H4 (cell line): ENCODE measurements around the gene DSC1. TPM values are rescaled to one million over a fixed set of nuclear protein-coding genes. Genes with fewer than 3 reads are reported as not detected.
"Not testable (repeated sequence)": the region's sequence is repeated elsewhere in the genome, so short reads cannot be mapped to it uniquely, and the experiment has no call there.

Experiments
- DNase-seq: peaks from one replicate; pipeline ENCODE4 v3.0.0-alpha.2; 2015; ENCODE audit warnings: low spot score
- total RNA-seq: library from RNA; depleted of rRNA; stranded (reverse); fragments of >200 nt; shearing (Covaris generic); gene quantifications from 2 replicates; pipeline ENCODE4 v1.2.3, GENCODE V29; 2014

The DSC1 gene
- total RNA-seq, 1 experiment from 2014 or later, result 0.06 TPM

DNA sequence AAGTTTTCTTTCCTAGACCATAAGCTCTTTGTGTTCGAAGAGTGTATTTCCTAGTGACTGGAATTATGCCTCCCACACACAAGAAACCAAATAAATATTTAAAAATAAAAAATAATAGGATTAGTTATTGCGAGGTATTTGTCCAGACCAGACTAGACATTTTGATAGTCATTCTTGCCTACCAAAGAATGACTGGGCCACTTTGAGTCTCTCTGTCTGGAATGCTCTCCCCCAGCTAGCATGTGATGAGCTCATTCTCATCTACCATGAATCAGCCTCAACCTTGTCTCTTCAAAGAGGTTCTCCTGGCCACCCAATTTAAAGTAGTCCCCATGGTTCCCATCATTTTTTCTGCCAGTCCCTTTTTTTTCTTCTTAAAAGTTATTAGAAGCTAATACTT, 13.9 kb upstream of the DSC1 start:
- no peak for DNase-seq

DNA sequence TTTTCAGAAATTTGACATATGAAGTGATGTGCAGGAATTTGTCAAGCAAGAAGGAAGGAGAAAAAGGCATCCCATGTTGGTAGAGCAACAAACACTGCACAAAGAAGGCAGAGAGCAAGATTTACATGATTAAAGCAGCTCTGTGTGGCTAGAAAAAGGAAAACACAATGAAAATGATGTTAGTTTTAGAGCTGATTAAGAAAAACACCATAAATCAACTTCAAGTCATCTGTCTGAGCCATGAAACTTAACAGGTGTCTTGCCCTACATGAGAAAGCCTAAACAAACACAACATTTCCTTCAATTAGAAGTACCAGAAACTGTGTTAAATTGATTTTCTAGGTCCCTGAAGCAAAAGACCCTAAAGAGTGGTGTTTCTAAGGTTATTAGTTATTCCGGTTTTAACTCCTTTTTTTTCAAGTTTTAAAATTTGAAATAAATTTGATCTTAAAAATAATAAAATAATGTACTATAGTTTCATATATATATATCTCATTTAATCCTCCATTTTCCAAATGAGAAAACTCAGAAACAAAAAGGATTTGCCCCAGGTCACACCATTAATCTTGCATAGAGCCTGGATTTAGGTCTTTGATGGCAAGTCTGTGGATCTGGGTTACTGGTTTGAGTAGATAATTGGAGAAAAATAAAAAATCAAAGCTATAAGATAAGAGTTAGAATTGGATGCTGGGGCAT, 8.6 kb upstream of the DSC1 start:
- DNase-seq, result no peak

DNA sequence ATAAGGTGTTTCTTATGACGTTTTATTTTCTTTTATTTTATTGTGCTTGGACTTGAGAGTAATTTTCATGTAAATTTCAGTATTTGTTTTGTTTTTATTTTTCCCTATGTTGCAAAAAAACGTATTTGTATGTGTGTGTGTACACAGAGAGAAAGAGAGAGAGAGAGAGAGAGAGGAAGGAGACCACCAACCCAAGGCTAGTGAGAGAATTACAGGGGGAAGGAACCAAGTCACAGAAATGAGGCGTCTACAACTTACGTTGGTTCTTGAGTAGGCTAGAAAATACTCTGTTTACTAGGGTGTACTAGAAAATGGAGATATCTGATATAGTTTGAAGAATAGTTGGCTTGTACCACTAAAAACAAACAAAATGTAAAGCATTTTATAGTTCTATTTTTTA, 7.7 kb upstream of the DSC1 start:
- DNase-seq, result no peak

DNA sequence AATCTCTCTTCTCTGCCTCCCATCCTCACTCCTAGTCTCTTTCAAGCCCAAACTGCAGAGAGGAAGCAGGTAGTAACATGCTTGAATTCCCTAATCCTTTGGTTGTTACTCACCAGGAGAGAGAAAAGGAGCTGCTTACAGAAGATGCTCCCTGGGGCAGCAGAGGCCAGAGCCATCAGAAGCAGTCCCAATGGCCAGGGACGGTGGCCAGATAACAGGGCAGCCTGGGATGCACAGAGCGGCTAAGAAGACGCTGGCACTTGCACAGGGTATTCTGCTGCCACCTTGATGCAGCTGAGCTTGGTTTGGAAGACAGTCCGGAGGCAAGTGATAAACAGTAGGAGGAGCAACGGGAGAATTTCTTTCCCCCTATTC, 250 bp downstream of the DSC1 start:
- DNase-seq, result no peak

DNA sequence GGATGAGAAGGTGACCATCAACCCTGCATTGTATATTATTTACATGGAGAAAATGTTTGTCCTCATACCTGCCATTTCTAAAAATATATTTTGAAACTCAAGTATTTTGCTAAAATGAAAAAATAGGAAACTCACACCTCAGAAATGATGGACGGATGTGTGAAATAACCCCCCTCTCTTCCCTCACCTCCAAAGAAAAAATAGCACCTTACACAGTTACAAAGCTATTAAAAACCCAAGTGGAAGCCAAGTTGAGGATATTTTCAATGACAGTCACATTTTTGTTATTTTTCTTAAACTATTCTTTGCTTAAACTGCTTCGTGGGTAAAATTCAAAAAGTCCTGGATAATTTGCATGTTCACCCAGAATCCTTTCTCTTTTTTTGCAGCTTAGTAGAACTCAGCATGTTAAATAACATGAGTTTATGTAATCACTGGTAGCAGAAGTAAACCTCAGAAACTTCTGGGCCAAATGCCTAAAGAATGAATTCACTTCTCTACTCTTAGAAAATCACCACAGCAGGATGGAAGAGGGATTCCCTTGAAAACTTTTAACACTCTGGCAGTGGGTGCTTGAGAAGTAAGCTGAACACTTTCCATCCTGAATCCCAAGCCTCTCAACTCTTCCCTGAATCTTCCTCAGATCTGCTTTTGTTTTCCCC, 768 bp downstream of the DSC1 start:
- DNase-seq, result no peak

DNA sequence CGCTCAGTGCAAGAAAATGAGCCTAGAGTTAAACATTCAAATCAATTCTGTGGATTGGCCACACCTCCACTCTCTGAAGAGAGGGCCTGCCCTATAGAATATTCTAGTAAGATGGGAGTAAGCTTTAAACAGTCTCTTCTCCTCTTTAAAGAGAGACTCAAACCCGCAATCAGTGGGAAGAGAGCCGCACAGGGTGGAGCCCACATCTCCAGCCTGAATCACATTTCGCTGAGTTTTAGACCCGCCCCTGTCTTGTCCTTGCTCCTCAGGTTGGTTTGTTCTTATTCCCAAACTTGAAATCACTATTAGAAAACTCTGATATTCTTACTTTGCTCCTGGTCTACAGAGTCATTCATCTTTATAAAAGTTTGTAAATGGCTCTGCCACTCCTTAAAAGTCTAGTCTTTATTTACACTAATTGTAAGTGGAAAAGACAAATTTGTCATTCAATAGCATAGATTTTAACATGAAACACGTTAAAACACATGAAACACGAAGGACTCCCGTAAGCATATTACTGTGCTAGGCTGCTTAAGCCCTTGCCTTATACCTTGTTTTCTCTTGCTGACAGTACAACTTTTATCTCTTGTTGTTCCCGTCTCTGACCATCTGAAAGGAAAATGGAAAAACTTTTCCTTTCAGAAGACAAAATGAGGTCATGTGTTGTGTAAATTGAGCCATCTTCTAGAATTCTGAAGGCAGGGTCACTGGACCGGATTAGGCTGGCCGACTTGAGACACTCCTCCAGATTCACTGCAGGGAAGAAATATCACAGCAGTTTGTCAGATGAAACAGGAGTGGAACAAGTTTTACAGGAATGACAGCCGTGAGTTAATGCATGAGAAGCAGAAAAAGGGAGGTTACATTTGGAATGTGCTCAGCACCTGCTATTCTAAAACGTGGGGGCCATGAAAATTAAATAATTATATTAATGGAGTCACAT, 5.6 kb downstream of the DSC1 start:
- DNase-seq, result no peak

DNA sequence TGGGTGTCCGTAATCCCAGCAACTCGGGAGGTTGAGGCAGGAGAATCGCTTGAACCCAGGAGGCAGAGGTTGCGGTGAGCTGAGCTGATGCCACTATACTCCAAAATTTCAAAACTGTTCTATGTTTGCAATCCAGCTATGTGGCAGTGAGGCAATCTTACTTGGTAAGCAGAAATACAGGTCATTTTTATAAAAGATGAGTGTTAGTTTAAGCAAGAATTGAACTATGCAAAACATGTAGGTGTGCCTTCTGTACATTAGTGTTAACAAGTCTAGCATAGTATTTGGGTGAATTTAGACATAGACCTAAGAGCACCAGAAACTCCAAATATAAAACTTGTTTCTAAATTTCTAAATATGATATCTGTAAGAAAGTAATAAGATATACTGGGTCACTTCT, 7.2 kb downstream of the DSC1 start:
- no peak for DNase-seq

DNA sequence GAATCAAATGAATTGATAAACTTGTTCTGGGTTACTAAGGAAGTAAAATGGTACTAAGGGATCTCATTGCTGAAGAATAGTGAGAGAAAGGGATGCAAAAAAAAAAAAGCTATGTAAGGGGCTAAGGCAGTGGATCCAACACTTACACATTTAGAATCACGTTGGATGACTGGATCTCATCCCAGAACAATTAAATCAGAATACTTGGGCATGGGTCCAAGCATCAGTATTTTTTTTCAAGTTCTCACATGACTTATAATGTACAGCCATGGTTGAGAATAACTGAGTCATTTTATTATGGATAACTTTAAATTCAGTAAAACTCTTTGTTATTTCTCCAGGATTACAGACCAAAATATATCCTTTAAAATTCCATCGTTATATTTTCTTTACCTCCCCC, 8.5 kb downstream of the DSC1 start:
- no peak for DNase-seq

DNA sequence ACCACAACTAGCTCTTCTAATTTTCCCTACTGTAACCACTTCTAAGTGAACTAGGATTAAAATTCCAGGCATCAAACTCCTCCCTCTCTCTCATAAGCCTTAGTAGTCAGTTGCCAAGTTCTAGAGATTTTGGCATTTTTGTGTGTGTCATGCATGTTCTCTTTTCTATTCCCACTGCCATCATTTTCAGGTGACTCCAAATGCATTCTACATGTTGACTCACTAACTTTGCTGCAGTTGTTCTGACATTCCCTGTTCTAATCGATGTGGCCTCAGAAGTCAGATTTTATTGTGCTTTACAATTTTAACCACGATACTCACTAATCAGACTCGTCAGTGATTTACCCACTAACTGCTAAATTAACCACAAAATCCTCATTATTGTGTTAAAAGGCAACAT, 13.3 kb downstream of the DSC1 start:
- DNase-seq, result no peak

DNA sequence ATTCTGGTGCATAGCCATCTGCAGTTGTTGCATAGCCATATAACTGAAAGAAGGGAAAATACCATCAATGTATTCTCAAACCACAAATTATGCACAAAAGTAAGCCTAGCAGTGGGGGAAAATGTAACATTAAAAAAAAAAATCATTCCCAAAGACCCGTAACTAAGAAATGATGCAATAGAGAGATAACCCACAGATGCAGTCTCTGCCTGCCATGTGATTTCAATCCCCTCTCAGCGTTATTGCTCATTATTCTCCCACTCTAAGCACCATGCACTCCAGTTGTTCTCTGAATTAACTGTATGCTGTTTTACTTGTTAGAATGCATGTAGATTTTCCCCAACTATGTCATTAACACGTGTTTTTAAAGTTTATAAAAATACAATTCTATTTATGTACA, 14.1 kb downstream of the DSC1 start:
- DNase-seq, result no peak

DNA sequence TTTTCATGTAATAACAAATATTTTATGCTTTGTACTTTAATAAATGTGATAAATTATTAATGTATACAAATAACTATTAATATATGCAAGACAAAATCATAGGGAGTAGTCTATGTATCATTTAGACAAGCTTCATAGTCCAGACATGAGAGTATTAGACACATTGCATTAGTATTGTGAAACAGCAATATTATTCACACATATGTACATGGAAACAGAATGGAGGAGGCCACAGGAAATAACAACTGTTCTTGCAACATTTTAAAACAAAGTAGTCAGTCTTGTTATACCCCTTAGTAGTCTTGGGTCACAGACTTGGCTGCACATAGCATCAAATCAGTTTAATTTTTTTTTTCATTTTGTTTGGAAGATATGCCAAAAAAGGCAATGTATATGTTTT, 15.8 kb downstream of the DSC1 start:
- DNase-seq, result no peak

DNA sequence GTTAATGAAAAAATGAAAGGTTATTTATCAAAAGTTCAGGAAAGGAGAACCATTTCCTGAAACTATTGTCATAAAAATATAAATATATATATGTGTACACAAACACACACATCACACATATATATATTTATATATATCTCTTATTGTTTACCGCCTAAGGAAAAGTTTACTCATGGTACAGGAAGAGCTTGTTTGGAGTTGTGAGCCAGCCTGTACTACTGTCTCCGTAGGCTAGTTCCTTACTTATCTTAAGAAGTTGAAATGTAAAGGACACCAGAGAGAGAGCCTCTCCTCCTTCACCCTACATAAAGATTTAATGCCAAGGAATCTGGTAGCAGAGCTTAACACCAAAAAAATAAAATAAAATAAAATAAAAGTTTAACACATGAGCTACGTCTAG, 19.6 kb downstream of the DSC1 start:
- DNase-seq, result no peak

DNA sequence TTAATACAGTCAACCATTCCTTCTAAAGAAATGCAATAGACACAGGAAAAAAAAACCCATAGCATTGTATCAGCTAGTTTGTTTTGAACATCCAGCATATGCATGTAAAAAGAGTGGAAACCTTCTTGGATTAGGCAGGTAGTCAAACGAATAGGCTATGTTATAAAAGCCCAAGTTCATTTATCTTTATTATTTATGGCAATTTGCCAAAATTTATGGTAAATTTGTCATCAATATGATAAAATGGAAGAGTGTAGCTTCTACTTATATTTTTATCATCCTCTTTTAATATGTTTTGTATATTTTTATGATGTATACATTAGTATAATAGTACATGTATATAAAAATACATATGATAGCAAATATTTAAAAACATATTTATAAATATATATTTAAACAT, 23.9 kb downstream of the DSC1 start:
- no peak for DNase-seq

DNA sequence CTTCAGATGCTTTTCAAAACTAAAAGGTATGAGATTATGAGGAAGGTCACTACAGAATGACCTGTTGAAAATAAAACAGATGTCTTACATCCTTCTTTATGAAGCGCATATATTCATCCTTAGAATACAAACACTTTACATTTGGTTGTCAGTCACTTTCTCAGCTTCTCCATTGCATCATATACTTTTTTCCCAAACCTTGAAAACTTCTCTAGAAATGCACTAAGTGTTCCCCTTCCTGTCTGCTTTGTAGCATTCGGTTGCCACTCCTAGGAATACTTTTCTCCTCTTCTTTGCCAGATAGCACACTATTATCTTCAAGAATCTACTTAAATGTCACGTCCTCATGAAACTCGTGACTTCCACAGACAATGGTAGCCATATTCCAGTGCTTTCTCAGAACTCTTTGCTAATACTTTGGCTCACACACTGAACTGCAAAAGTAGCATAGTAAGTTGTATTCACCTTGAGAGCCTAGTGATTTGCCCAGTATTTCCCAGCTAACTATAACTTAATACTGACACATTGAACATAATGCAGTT, 27.6 kb downstream of the DSC1 start:
- no peak for DNase-seq

DNA sequence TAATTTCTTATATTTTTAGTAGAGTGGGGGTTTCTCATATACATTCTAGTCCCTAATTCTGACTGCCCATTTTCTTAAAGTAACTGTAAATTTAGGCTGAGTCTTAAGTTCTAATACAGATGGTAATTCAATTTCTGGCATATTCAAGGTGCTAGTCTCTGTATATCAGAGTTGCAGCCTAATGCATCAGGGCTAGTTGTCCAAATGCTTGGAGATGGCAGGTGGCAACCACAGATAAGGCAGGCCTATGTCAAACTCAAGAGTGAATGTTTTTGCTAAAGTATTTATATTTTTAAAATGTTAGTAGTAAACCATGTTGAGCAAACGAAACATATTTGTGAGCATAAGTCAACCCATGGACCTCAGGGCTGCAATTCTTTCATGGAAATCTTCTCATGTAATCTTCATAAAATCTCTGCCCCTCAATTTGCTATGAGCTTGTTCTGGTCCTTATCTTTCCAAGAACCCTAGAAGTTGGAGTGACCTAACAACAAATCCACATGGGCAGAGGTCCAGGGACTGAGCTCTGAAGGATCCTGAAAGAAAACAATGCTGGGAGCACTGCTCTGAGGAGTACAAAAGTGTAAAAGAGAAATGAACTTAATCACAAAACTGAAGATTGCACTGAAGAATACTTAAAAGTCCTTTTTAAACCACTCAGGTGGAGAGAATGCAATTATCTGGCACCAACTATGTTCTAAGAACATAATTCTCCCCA, 33.1 kb downstream of the DSC1 start:
- DNase-seq, result no peak

DNA sequence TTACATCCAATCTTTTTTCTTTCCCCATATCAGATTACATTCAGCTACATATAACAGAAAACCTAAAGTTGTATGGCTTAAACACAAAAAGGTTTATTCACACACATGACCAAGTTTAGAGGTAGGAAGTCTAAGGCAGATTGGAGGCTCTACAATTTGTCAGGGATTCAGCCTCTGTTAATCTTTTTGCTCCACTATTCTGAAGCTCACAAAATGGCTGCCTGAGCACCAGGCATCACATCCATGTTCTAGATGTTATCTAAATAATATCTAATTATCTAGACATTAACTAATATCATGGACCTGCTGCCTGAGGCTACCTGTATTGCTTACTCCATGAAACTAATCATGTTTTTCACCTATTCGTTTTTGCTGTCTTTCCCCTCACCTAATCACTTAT, 36.8 kb downstream of the DSC1 start:
- no peak for DNase-seq

DNA sequence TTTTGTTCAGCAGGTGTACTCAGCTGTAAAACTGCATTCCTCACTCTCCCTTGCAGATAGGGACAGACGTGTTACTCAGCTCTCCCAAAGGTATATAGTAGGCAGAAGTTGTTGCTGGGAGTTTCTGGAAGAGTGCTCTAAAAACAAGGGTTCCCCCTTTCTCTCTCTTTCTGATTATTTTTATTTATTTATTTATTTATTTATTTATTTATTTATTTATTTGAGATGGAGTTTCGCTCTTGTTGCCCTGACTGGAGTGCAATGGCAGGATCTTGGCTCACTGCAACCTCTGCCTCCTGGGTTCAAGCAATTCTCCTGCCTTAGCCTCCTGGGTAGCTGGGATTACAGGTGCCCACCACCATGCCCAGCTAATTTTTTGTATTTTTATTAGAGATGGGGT, 39.5 kb downstream of the DSC1 start:
- not testable (repeated sequence) for DNase-seq

DNA sequence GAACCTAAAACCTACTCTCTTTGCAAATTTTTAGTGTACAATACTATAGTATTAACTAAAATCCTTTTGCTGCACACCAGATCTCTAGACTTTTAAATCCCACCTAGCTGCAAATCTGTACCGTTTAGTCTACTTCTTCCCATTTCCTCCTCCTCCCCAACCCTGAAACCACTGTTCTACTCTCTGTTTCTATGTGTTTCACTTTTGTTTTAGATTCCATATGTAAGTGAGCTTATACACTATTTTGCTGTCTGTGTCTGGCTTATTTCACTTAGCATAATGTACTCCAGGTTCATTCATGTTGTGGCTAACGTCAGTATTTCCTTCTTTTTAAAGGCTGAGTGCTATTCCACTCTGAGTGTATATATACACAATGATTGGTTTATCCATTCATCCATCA, 42.1 kb downstream of the DSC1 start:
- no peak for DNase-seq

DNA sequence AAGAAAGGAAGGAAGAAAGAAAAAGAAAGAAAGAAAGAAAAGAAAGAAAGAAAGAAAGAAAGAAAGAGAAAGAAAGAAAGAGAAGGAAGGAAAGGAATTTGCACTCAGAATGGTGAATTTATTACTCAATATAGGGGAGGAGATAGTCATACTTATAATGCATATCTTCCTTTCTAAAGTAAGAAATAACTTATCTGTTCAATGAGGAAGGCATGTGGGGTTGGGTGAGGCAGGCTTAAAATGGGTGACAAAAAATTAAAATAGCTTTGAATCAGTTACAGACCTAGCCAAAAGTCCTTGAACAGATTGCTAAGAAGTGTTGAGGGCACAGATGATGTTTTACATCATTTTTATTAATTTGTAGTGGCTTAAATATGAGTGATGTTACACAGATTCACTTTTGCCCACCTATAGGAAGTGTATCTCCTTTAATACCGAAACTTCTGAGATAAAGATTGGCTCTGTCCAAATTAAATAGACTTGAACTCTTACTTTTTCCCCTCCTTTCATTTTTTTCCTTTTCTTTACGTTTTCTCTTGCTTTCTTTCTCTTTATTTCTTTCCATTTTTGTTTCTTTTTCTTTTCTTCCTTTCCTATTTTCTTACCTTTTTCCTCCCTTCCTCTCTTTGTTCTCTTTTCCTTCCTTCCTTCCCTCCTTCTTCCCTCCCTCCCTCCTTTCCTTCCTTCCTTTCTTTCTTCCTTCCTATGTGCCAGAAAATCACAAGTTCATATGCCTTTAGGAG, 45.6 kb downstream of the DSC1 start:
- no peak for DNase-seq

DNA sequence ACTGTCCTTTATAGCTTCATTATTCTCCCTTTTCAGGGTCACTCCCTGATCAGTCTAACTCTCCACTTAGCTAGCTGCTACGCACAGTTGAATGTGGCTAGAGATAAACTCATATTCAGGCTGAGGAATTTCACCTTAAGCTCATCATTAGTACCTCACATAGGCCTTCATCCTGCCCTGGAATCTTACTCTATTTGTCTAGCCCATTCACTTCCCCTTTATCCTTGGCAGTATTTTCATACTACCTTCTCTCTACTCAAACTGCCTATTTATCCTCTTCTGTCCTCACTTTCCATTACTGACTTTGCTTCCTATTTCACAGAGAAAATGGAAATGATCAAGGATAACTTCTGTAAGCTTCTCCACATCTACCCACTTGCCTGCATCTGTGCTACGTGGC, 49.9 kb downstream of the DSC1 start:
- no peak for DNase-seq

DNA sequence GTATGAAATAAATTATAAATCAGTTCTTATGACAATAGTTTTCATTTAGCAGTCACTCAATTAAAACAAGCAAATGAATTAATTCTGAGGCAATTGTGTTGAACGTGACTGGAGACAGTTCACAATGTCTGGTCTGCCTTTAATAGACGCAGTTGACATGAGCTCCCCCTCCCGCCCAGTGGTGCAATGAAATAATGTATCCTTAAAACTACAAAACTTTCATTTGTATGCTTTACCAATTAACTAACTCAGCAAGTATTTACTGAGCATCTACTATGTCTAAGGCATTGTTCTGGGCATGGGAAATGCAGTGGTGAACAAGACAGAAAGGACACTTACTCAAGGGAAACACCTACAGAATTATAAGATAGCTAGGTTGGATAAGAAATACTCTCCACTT, 56.9 kb downstream of the DSC1 start:
- no peak for DNase-seq
